ENCODE results near the gene NFIB. TPM values are rescaled to one million over a fixed set of nuclear protein-coding genes. Genes with fewer than 3 reads are reported as not detected.

The NFIB gene
- total RNA-seq, 1 experiment from 2014 or later = 12.5 TPM

GRCh38 chr9:14281136-14281795 is 32.7 kb downstream of the NFIB start:
- H3K27ac Mint-ChIP-seq = no peak overlapping the region
- peaks cover 30% of the 10 kb centered on the region for H3K4me1 Mint-ChIP-seq
- no peaks in the 10 kb centered on the region for H3K9me3 Mint-ChIP-seq
- TF ChIP-seq ZNF232 (CRISPR knock-in tag; IDR thresholded peaks at IDR 0.05) = no peak
- TF ChIP-seq TCF7 (CRISPR knock-in tag; IDR thresholded peaks at IDR 0.05; ENCODE audit: low read depth) = no peak
- TF ChIP-seq SMAD3 (CRISPR knock-in tag; IDR thresholded peaks at IDR 0.05; ENCODE audit: borderline replicate concordance) = no peak
- no peak for TF ChIP-seq CBFB (CRISPR knock-in tag; IDR thresholded peaks at IDR 0.05; ENCODE audit: low read depth)
- TF ChIP-seq ATF2 (CRISPR knock-in tag; IDR thresholded peaks at IDR 0.05; ENCODE audit: borderline replicate concordance, low read depth) = no peak
- no peak for TF ChIP-seq ZNF121 (CRISPR knock-in tag; IDR thresholded peaks at IDR 0.05)
- TF ChIP-seq HMGXB4 (CRISPR knock-in tag; IDR thresholded peaks at IDR 0.05) = no peak
- no peak for TF ChIP-seq EMX1 (CRISPR knock-in tag; IDR thresholded peaks at IDR 0.05)
- TF ChIP-seq ZNF263 (CRISPR knock-in tag; IDR thresholded peaks at IDR 0.05; ENCODE audit: low read depth) = no peak
- no peak for TF ChIP-seq NFE2L1 (CRISPR knock-in tag; IDR thresholded peaks at IDR 0.05)
- TF ChIP-seq RORB (CRISPR knock-in tag; IDR thresholded peaks at IDR 0.05) = no peak
- no peak for TF ChIP-seq PRRX2 (CRISPR knock-in tag; IDR thresholded peaks at IDR 0.05)
- TF ChIP-seq CDX4 (CRISPR knock-in tag; IDR thresholded peaks at IDR 0.05; ENCODE audit: borderline replicate concordance) = no peak
- TF ChIP-seq JUN (CRISPR knock-in tag; IDR thresholded peaks at IDR 0.05) = no peak
- H3K27me3 Mint-ChIP-seq (ENCODE audit: low read depth) = no peaks in the 10 kb centered on the region
- ChIA-PET CTCF (no interaction called here), POLR2A (no interaction called here)
- DNase-seq (ENCODE audit: low spot score) (no peak), ATAC-seq (no peak)
- no peaks in the 10 kb centered on the region for H3K36me3 Mint-ChIP-seq
- H3K4me3 Mint-ChIP-seq = no peak overlapping the region

- Mint-ChIP-seq H3K27ac (no peak overlapping the region; the same call in 1 of the 2 replicates), H3K4me3 (no peak overlapping the region), H3K27me3 (ENCODE audit: low read depth) (no peaks in the 10 kb centered on the region), H3K36me3 (no peaks in the 10 kb centered on the region), H3K4me1 (peaks cover 44% of the 10 kb centered on the region), H3K9me3 (no peaks in the 10 kb centered on the region)
- ATAC-seq (no peak), DNase-seq (ENCODE audit: low spot score) (no peak)
- POLR2A ChIA-PET = no interaction called here
- CTCF ChIA-PET = no interaction called here
- TF ChIP-seq ZNF425 (CRISPR knock-in tag; conservative IDR thresholded peaks at IDR 0.05) = no peak
- TF ChIP-seq SMAD3 (CRISPR knock-in tag; IDR thresholded peaks at IDR 0.05; ENCODE audit: borderline replicate concordance) = no peak
- TF ChIP-seq KAT7 (CRISPR knock-in tag; IDR thresholded peaks at IDR 0.05; ENCODE audit: borderline replicate concordance) = no peak
- TF ChIP-seq FOXJ3 (CRISPR knock-in tag; IDR thresholded peaks at IDR 0.05; ENCODE audit: borderline replicate concordance) = no peak
- no peak for TF ChIP-seq PRRX2 (CRISPR knock-in tag; IDR thresholded peaks at IDR 0.05)
- TF ChIP-seq FOXK1 (CRISPR knock-in tag; IDR thresholded peaks at IDR 0.05) = no peak
- no peak for TF ChIP-seq ZBTB43 (CRISPR knock-in tag; IDR thresholded peaks at IDR 0.05)
- TF ChIP-seq ZNF416 (CRISPR knock-in tag; IDR thresholded peaks at IDR 0.05) = no peak
- TF ChIP-seq AR (CRISPR knock-in tag; IDR thresholded peaks at IDR 0.05) = no peak
- no peak for TF ChIP-seq PRDM15 (CRISPR knock-in tag; IDR thresholded peaks at IDR 0.05)
- TF ChIP-seq ZNF263 (CRISPR knock-in tag; IDR thresholded peaks at IDR 0.05; ENCODE audit: low read depth) = no peak
Observed at GRCh38 chr9:14279671-14280070, 34.3 kb downstream of the NFIB start.
